Measurements from ENCODE around the gene ADGRF3.
"Not testable (repeated sequence)": the region's sequence is repeated elsewhere in the genome, so short reads cannot be mapped to it uniquely, and the experiment has no call there.

The ADGRF3 gene

GRCh38 chr2:26269571-26270158 is 76.9 kb downstream of the ADGRF3 start:
- Histone ChIP-seq H3K4me2 (ENCODE audit: low read length) (no peak overlapping the region), H3K9me3 (ENCODE audit: control insufficient read depth, low read length) (no peaks in the 10 kb centered on the region), H3K79me2 (no peaks in the 10 kb centered on the region), H3K4me3 (ENCODE audit: low read depth, low read length) (no peak overlapping the region), H3K9ac (no peak overlapping the region), H3K27ac (no peak overlapping the region), H3K27me3 (ENCODE audit: control insufficient read depth, insufficient read depth, low read length) (no peaks in the 10 kb centered on the region), H3K4me1 (peaks cover 7% of the 10 kb centered on the region), H3K36me3 (ENCODE audit: control insufficient read depth, insufficient read depth, low read length) (no peaks in the 10 kb centered on the region), H2AFZ (no peak overlapping the region)
- TF ChIP-seq CTCF (IDR thresholded peaks at IDR 0.05): no peak

DNA sequence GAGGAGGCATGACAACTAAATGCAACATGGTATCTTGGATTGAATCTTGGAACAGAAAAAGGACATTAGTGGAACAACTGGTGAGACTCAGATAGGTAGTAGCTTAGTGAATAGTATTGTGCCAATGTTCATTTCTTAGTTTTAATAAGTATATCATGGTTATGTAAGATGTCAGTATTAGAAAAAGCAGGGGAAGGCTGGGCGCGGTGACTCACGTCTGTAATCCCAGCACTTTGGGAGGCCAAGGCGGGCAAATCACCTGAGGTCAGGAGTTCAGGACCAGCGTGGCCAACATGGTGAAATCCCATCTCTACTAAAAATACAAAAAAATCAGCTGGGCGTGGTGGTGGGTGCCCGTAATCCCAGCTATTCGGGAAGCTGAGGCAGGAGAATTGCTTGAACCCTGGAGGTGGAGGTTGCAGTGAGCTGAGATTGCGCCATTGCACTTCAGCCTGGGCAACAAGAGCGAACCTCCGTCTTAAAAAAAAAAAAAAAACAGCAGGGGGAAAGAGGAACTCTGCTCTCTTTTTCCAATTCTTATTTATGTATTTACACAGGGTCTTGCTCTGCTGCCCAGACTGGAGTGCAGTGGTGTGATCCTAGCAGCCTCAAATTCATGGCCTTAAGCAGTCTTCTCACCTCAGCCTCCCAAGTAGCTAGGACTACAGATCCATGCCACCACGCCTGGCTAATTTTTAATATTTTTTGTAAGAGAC is 77.8 kb downstream of the ADGRF3 start:
- H3K27me3 ChIP-seq (ENCODE audit: control insufficient read depth, insufficient read depth, low read length); H3K27ac ChIP-seq; H3K36me3 ChIP-seq (ENCODE audit: control insufficient read depth, insufficient read depth, low read length); H3K79me2 ChIP-seq; H3K4me3 ChIP-seq (ENCODE audit: low read depth, low read length); H3K4me1 ChIP-seq; H3K4me2 ChIP-seq (ENCODE audit: low read length); H3K9ac ChIP-seq; H3K9me3 ChIP-seq (ENCODE audit: control insufficient read depth, low read length); H2AFZ ChIP-seq: not testable (repeated sequence)

- no peak for TF ChIP-seq CTCF (IDR thresholded peaks at IDR 0.05)
- no peak overlapping the region for H3K4me2 ChIP-seq (ENCODE audit: low read length)
Measured at GRCh38 chr2:26268213-26268612, 78.4 kb downstream of the ADGRF3 start.

GRCh38 chr2:26258836-26259235 is 87.8 kb downstream of the ADGRF3 start:
- not testable (repeated sequence) for H3K4me1 ChIP-seq

More at GRCh38 chr2:26268213-26268612, 78.4 kb downstream of the ADGRF3 start:
- H3K9me3 ChIP-seq (ENCODE audit: control insufficient read depth, low read length): no peaks in the 10 kb centered on the region
- H3K9ac ChIP-seq: no peak overlapping the region
- no peaks in the 10 kb centered on the region for H3K36me3 ChIP-seq (ENCODE audit: control insufficient read depth, insufficient read depth, low read length)
- no peaks in the 10 kb centered on the region for H3K79me2 ChIP-seq
- H3K27me3 ChIP-seq (ENCODE audit: control insufficient read depth, insufficient read depth, low read length): no peaks in the 10 kb centered on the region
- H3K27ac ChIP-seq: no peak overlapping the region
- H3K4me1 ChIP-seq: no peaks in the 10 kb centered on the region
- H2AFZ ChIP-seq: no peak overlapping the region
- no peak overlapping the region for H3K4me3 ChIP-seq (ENCODE audit: low read depth, low read length)

More at GRCh38 chr2:26258836-26259235, 87.8 kb downstream of the ADGRF3 start:
- H3K79me2 ChIP-seq: peaks cover 25% of the 10 kb centered on the region
- not testable (repeated sequence) for H3K36me3 ChIP-seq (ENCODE audit: control insufficient read depth, insufficient read depth, low read length); H3K27ac ChIP-seq; H2AFZ ChIP-seq; H3K4me3 ChIP-seq (ENCODE audit: low read depth, low read length); H3K9me3 ChIP-seq (ENCODE audit: control insufficient read depth, low read length); H3K27me3 ChIP-seq (ENCODE audit: control insufficient read depth, insufficient read depth, low read length); H3K9ac ChIP-seq; H3K4me2 ChIP-seq (ENCODE audit: low read length)
